ENCODE data around the gene F11. TPM values are rescaled to one million over a fixed set of nuclear protein-coding genes. Genes with fewer than 3 reads are reported as not detected.
"Not testable (repeated sequence)": the region's sequence is repeated elsewhere in the genome, so short reads cannot be mapped to it uniquely, and the experiment has no call there.

Gene F11
- total RNA-seq, 1 donor: not detected

DNA sequence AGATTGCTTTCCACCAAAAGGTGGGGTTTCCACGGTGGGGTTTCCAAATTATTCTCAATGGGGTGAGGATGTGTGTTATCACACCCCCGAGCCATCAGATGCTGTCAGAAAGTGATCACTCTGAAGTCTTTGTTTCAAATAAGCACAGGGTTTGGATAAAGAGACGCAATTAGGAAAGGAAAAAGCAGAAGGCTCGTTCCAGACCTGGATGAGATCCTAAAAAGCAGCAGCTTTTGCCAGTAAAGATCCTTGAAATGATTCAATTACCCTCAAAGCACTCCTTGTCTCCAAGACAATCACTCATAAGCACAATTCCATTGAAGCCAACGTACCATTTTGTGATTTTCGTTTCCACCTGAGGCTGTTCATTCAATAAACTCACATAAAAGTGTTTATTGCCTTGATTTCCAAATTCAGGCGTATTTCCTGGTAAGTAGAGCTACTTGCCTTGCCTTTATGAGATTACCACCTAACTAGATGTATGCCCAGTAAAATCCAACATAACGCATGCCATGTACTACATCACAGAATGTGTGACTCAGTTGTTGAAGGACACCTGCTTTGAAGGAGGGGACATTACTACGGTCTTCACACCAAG, 5.2 kb downstream of the F11 start:
- Histone ChIP-seq H3K4me1 (ENCODE audit: insufficient read depth, low read length) (no peaks in the 10 kb centered on the region), H3K27me3 (ENCODE audit: insufficient read depth, low read length) (no peaks in the 10 kb centered on the region), H3K4me3 (ENCODE audit: low read length) (no peak overlapping the region), H3K9me3 (ENCODE audit: low read depth, low read length) (no peaks in the 10 kb centered on the region)

- H3K4me3 ChIP-seq (ENCODE audit: low read length): no peak overlapping the region
- H3K9me3 ChIP-seq (ENCODE audit: low read depth, low read length): no peaks in the 10 kb centered on the region
- no peaks in the 10 kb centered on the region for H3K4me1 ChIP-seq (ENCODE audit: insufficient read depth, low read length)
- no peaks in the 10 kb centered on the region for H3K27me3 ChIP-seq (ENCODE audit: insufficient read depth, low read length)
Observed at GRCh38 chr4:186272699-186273391, 6.9 kb downstream of the F11 start.

GRCh38 chr4:186273392-186273789, 7.4 kb downstream of the F11 start:
- not testable (repeated sequence) for H3K4me3 ChIP-seq (ENCODE audit: low read length); H3K9me3 ChIP-seq (ENCODE audit: low read depth, low read length); H3K27me3 ChIP-seq (ENCODE audit: insufficient read depth, low read length); H3K4me1 ChIP-seq (ENCODE audit: insufficient read depth, low read length)

DNA sequence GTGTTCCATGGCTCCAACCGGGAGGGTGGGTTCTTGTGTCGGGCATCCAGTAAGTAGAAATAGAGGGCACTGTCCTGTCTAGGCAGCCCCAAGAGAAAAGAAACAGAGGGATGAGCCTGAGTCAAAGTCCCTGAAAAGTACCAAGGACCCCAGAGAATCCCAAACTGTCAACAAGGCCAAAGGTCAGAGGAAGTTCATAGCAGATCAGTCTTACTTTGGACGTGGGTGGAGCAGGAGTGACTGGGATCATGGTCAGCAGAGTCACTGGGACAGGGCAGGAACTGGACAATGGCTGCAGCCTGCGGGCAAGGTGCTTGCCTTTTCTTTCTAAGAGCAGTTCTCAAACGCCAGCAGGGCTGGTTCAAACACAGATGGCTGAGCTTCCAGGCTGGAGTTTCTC, 17.3 kb downstream of the F11 start:
- no peaks in the 10 kb centered on the region for H3K4me1 ChIP-seq (ENCODE audit: insufficient read depth, low read length)
- H3K27me3 ChIP-seq (ENCODE audit: insufficient read depth, low read length): no peaks in the 10 kb centered on the region

DNA sequence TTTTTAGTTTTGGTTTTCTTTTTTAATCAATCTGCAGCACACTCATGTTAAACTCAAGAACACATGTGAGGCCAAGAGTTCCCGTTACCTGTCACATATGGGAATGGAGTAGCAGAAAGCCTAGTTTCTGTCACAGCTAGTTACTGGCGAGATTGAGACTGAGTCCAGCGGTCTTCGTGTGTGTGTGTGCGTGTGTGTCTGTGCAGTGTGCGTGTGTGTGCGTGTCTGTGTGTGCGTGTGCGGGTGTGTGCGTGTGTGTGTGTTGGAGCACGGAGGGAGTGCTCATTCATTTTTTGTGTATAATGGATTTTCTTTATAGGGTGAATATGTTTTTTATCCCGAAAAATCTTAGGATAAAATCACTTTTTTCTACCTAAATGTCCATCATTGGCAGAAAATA, 19.2 kb downstream of the F11 start:
- Histone ChIP-seq H3K4me3 (ENCODE audit: low read length) (no peak overlapping the region), H3K9me3 (ENCODE audit: low read depth, low read length) (no peaks in the 10 kb centered on the region), H3K27me3 (ENCODE audit: insufficient read depth, low read length) (no peaks in the 10 kb centered on the region), H3K4me1 (ENCODE audit: insufficient read depth, low read length) (no peaks in the 10 kb centered on the region)

More for the DNA sequence above, 17.3 kb downstream of the F11 start:
- Histone ChIP-seq H3K4me3 (ENCODE audit: low read length) (no peak overlapping the region), H3K9me3 (ENCODE audit: low read depth, low read length) (no peaks in the 10 kb centered on the region)

- no peaks in the 10 kb centered on the region for H3K27me3 ChIP-seq (ENCODE audit: insufficient read depth, low read length)
- H3K9me3 ChIP-seq (ENCODE audit: low read depth, low read length): no peaks in the 10 kb centered on the region
- H3K4me1 ChIP-seq (ENCODE audit: insufficient read depth, low read length): no peaks in the 10 kb centered on the region
- no peak overlapping the region for H3K4me3 ChIP-seq (ENCODE audit: low read length)
Observed at GRCh38 chr4:186286581-186286980, 20.6 kb downstream of the F11 start.

GRCh38 chr4:186291256-186291890, 25.4 kb downstream of the F11 start:
- Histone ChIP-seq H3K27me3 (ENCODE audit: insufficient read depth, low read length) (no peaks in the 10 kb centered on the region), H3K9me3 (ENCODE audit: low read depth, low read length) (no peaks in the 10 kb centered on the region), H3K4me1 (ENCODE audit: insufficient read depth, low read length) (no peaks in the 10 kb centered on the region), H3K4me3 (ENCODE audit: low read length) (no peak overlapping the region)

- no peaks in the 10 kb centered on the region for H3K9me3 ChIP-seq (ENCODE audit: low read depth, low read length)
- peaks cover 12% of the 10 kb centered on the region for H3K27me3 ChIP-seq (ENCODE audit: insufficient read depth, low read length)
- no peaks in the 10 kb centered on the region for H3K4me1 ChIP-seq (ENCODE audit: insufficient read depth, low read length)
- no peak overlapping the region for H3K4me3 ChIP-seq (ENCODE audit: low read length)
Observed at GRCh38 chr4:186294160-186294559, 28.2 kb downstream of the F11 start.

DNA sequence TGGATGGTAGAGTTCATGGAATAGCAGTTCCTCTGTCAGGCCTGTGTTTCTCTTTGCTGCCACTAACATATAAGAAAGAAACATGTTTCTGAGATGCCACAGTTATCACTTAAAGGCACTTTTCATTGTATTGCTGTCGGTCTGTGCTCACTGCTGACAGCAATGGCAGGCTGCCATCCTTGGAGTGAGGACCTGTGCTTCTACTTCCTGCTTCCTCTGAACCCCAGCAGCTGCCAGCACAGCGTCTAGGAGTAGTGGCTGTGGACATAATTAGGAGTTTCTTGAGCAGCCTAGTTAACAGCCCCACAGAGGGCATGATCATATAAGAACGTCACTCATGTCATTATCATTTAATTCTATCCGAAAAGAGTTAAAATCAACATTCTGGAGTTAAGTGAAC, 30.5 kb downstream of the F11 start:
- H3K4me3 ChIP-seq (ENCODE audit: low read length): no peak overlapping the region
- no peaks in the 10 kb centered on the region for H3K9me3 ChIP-seq (ENCODE audit: low read depth, low read length)
- H3K27me3 ChIP-seq (ENCODE audit: insufficient read depth, low read length): peaks cover 15% of the 10 kb centered on the region
- no peaks in the 10 kb centered on the region for H3K4me1 ChIP-seq (ENCODE audit: insufficient read depth, low read length)

GRCh38 chr4:186297013-186297645, 31.1 kb downstream of the F11 start:
- Histone ChIP-seq H3K27me3 (ENCODE audit: insufficient read depth, low read length) (peaks cover 15% of the 10 kb centered on the region), H3K9me3 (ENCODE audit: low read depth, low read length) (no peaks in the 10 kb centered on the region), H3K4me3 (ENCODE audit: low read length) (no peak overlapping the region)

DNA sequence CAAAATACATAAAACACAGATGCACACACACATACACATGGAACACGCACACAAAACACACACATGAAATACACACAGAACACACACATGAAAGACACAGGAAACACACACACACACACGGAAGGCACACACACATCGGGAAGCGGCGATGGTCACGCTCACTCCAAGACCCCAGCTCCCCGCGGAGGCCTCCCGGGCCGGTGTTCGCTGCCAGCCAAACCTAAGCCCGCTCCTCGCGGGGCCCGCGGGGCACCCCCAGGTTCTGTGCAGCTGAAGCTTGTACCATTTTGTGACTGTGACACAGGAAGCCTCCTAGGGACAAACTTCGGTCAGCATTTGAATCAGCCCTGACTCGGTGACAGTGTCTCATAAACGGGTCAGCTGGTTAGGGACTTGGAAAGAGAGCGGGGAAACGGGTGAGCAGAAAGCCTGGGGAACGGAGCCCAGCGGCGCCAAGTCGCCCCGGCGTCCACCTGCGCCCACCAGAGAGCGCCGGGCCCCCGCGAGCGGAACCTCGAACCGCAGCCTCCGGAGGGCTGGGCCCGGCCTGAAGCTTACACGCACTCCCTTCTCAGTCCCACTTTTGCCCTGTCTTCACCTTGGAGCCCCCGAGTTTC, 32.1 kb downstream of the F11 start:
- no peaks in the 10 kb centered on the region for H3K9me3 ChIP-seq (ENCODE audit: low read depth, low read length)
- H3K27me3 ChIP-seq (ENCODE audit: insufficient read depth, low read length): peaks cover 15% of the 10 kb centered on the region
- no peaks in the 10 kb centered on the region for H3K4me1 ChIP-seq (ENCODE audit: insufficient read depth, low read length)
- no peak overlapping the region for H3K4me3 ChIP-seq (ENCODE audit: low read length)

More at GRCh38 chr4:186297013-186297645, 31.1 kb downstream of the F11 start:
- H3K4me1 ChIP-seq (ENCODE audit: insufficient read depth, low read length): no peaks in the 10 kb centered on the region

- Histone ChIP-seq H3K4me3 (ENCODE audit: low read length) (no peak overlapping the region), H3K4me1 (ENCODE audit: insufficient read depth, low read length) (no peaks in the 10 kb centered on the region), H3K9me3 (ENCODE audit: low read depth, low read length) (no peaks in the 10 kb centered on the region), H3K27me3 (ENCODE audit: insufficient read depth, low read length) (peaks cover 15% of the 10 kb centered on the region)
Observed at GRCh38 chr4:186299291-186299690, 33.3 kb downstream of the F11 start.

DNA sequence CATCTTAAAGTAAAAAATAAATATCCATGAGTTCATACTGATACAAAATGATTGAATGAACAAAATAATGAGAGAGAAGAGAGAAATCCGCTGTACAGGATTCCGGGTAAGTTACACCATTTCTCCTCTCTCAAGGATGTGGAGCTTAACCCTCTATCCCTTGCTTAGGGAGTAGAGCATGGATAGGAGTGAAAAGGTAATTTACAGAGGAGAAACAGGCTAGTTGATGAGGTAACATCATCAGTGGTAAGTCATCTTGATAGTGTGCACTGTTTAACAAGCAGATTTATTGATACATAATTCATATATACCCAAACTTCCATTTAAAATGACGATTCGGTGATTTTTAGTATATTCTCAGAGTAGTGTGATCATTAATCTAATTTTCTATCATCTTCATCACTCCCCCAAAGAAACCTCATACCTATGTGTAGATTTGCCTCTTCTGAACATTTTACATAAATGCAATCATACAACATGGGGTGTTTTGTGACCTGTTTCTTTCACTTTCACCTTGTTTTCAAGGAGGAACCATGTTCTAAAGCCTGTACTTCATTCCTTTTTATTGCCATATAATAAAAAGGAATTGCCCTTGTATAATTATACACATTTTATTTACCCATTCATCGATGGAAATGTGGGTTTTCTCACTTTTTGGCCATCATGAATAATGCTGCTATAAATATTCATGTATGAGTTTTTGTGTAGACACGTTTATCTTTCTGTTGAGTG, 34.8 kb downstream of the F11 start:
- H3K9me3 ChIP-seq (ENCODE audit: low read depth, low read length): no peaks in the 10 kb centered on the region
- H3K4me3 ChIP-seq (ENCODE audit: low read length): no peak overlapping the region
- H3K27me3 ChIP-seq (ENCODE audit: insufficient read depth, low read length): peaks cover 15% of the 10 kb centered on the region
- no peaks in the 10 kb centered on the region for H3K4me1 ChIP-seq (ENCODE audit: insufficient read depth, low read length)

DNA sequence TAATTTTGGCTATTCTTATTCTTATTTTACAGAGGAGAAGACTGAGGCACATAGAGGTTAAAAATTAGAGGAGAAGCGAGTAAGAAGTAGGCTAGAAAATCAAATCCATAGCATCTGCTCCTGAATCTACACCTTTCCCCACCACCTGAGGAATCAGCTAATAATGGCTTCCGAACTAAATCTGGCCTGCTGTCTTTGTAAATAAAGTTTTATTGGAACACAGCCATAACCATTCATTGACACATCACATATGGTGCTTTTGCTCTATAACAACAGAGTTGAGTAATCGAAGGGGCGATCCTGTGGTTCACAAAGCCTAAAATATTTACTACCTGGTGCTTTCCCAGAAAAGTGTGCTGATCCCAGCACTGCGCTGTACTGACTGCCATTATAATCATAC, 38.2 kb downstream of the F11 start:
- Histone ChIP-seq H3K4me3 (ENCODE audit: low read length) (no peak overlapping the region), H3K9me3 (ENCODE audit: low read depth, low read length) (no peaks in the 10 kb centered on the region), H3K27me3 (ENCODE audit: insufficient read depth, low read length) (peaks cover 3% of the 10 kb centered on the region), H3K4me1 (ENCODE audit: insufficient read depth, low read length) (no peaks in the 10 kb centered on the region)

Measured in mononuclear cell (primary cell).